Panc1 (cell line): ENCODE measurements around the gene GALNTL6. TPM values are rescaled to one million over a fixed set of nuclear protein-coding genes. Genes with fewer than 3 reads are reported as not detected.

Experiments
- ATAC-seq: fragments of 200-7000 bp; cut with Tn5 transposase; 2 replicates; pipeline ENCODE4 v1.9.1; 2020; ENCODE audit warnings: mild to moderate bottlenecking, moderate library complexity
- BruUV-seq: library from RNA; stranded (reverse); fragments of 400-500 nt; replicated peaks from 2 replicates; lab custom pipeline; 2021; lab: Mats Ljungman, UMichigan
- CTCF ChIA-PET: fragments of 300-600 bp; sonication (Branson Sonifier 250); formaldehyde crosslinking; loops from one replicate; lab custom pipeline; 2022; ENCODE audit warnings: antibody characterized with exemption; lab: Charles Lee
- POLR2A ChIA-PET: fragments of 300-600 bp; sonication (Branson Sonifier 250); formaldehyde crosslinking; loops from one replicate; lab custom pipeline; 2022; ENCODE audit warnings: antibody characterized with exemption; lab: Charles Lee
- DNase-seq: peaks from one replicate; pipeline ENCODE4 v3.0.0-alpha.2; 2010; ENCODE audit warnings: low read depth, low spot score
- H3K27ac ChIP-seq: 2 replicates; pipeline ENCODE4 v1.5.1; 2011; ENCODE audit warnings: mild to moderate bottlenecking, low read length, inconsistent platforms
- H3K27me3 ChIP-seq: fragments of 200-500 bp; sonication (Bioruptor generic); 2 replicates; pipeline ENCODE4 v1.6.0; 2014; ENCODE audit warnings: low read length, inconsistent platforms; ENCODE audit not compliant: control insufficient read depth, insufficient read depth
- H3K36me3 ChIP-seq: fragments of 200-500 bp; sonication (Bioruptor generic); 2 replicates; pipeline ENCODE4 v1.5.1; 2014; ENCODE audit warnings: inconsistent platforms, mild to moderate bottlenecking, low read length, moderate library complexity; ENCODE audit not compliant: control insufficient read depth, insufficient read depth
- H3K4me1 ChIP-seq: 2 replicates; pipeline ENCODE4 v1.5.1; 2011; ENCODE audit warnings: inconsistent platforms, mild to moderate bottlenecking, low read length, moderate library complexity; ENCODE audit not compliant: control insufficient read depth, insufficient read depth
- H3K4me3 ChIP-seq, 2 experiments: 2 replicates each; pipeline ENCODE4 v1.5.1; 2011 to 2012; ENCODE audit warnings: low read depth in 2 of 2, low read length in 2 of 2, mild to moderate bottlenecking in 2 of 2, inconsistent platforms in 1 of 2, moderate library complexity in 1 of 2
- H3K9me3 ChIP-seq: fragments of 200-500 bp; sonication (Bioruptor generic); 2 replicates; pipeline ENCODE4 v1.5.1; 2014; ENCODE audit warnings: low read depth, mild to moderate bottlenecking, inconsistent platforms, low read length, moderate library complexity; ENCODE audit not compliant: control insufficient read depth, insufficient read depth
- POLR2AphosphoS5 ChIP-seq: IDR thresholded peaks from 2 replicates; pipeline ENCODE4 v1.6.1; 2012; ENCODE audit warnings: mild to moderate bottlenecking, low read depth, low read length, moderate library complexity
- SIN3A ChIP-seq: IDR thresholded peaks from 2 replicates; pipeline ENCODE4 v1.6.1; 2012; ENCODE audit warnings: low read depth, mild to moderate bottlenecking, low read length, moderate library complexity, borderline replicate concordance; ENCODE audit not compliant: insufficient read depth
- TCF7L2 ChIP-seq: IDR thresholded peaks from 2 replicates; pipeline ENCODE4 v1.6.1; 2011; ENCODE audit warnings: mild to moderate bottlenecking, low read depth, low read length, inconsistent platforms
- in situ Hi-C: cut with HindIII; loops from 2 replicates; pipeline ENCODE4 v1.10.0; 2016; ENCODE audit warnings: low sequenced_read_pairs, low pct_unique_long_range_greater_than_20kb
- intact Hi-C: fragments of 100-400 bp; cut with micrococcal nuclease; formaldehyde crosslinking; loops from one replicate; pipeline ENCODE4 v1.10.0; 2022; ENCODE audit not compliant: unreplicated experiment
- total RNA-seq: library from RNA; stranded (reverse); gene quantifications from one replicate; pipeline ENCODE4 v1.2.1, GENCODE V29; 2021; ENCODE audit not compliant: unreplicated experiment
- TF ChIP-seq, protein P1 (sequence below): fragments of 450-650 bp; IDR thresholded peaks from 2 replicates; pipeline ENCODE4 v1.5.1; 2017; ENCODE audit warnings: mild to moderate bottlenecking
- TF ChIP-seq, protein P2 (sequence below), 2 experiments: IDR thresholded peaks; 2 replicates each; pipeline ENCODE4 v1.6.1; 2011 to 2012; ENCODE audit warnings: low read depth in 2 of 2, control low read depth in 1 of 2, low read length in 1 of 2, mild to moderate bottlenecking in 1 of 2, moderate library complexity in 1 of 2; ENCODE audit not compliant: insufficient read depth in 1 of 2

The GALNTL6 gene
- total RNA-seq, 1 experiment from 2014 or later = not detected

GRCh38 chr4:172653676-172654075, 840.5 kb downstream of the GALNTL6 start:
- Histone ChIP-seq H3K27ac (no peak overlapping the region), H3K36me3 (no peaks in the 10 kb centered on the region), H3K27me3 (no peaks in the 10 kb centered on the region), H3K4me1 (no peaks in the 10 kb centered on the region), H3K9me3 (no peaks in the 10 kb centered on the region), H3K4me3 (no peak overlapping the region)
- TF ChIP-seq POLR2AphosphoS5 (no peak), TCF7L2 (no peak), SIN3A (no peak)
- TF ChIP-seq, protein P1, sequence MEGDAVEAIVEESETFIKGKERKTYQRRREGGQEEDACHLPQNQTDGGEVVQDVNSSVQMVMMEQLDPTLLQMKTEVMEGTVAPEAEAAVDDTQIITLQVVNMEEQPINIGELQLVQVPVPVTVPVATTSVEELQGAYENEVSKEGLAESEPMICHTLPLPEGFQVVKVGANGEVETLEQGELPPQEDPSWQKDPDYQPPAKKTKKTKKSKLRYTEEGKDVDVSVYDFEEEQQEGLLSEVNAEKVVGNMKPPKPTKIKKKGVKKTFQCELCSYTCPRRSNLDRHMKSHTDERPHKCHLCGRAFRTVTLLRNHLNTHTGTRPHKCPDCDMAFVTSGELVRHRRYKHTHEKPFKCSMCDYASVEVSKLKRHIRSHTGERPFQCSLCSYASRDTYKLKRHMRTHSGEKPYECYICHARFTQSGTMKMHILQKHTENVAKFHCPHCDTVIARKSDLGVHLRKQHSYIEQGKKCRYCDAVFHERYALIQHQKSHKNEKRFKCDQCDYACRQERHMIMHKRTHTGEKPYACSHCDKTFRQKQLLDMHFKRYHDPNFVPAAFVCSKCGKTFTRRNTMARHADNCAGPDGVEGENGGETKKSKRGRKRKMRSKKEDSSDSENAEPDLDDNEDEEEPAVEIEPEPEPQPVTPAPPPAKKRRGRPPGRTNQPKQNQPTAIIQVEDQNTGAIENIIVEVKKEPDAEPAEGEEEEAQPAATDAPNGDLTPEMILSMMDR = no peak
- TF ChIP-seq, protein P2, sequence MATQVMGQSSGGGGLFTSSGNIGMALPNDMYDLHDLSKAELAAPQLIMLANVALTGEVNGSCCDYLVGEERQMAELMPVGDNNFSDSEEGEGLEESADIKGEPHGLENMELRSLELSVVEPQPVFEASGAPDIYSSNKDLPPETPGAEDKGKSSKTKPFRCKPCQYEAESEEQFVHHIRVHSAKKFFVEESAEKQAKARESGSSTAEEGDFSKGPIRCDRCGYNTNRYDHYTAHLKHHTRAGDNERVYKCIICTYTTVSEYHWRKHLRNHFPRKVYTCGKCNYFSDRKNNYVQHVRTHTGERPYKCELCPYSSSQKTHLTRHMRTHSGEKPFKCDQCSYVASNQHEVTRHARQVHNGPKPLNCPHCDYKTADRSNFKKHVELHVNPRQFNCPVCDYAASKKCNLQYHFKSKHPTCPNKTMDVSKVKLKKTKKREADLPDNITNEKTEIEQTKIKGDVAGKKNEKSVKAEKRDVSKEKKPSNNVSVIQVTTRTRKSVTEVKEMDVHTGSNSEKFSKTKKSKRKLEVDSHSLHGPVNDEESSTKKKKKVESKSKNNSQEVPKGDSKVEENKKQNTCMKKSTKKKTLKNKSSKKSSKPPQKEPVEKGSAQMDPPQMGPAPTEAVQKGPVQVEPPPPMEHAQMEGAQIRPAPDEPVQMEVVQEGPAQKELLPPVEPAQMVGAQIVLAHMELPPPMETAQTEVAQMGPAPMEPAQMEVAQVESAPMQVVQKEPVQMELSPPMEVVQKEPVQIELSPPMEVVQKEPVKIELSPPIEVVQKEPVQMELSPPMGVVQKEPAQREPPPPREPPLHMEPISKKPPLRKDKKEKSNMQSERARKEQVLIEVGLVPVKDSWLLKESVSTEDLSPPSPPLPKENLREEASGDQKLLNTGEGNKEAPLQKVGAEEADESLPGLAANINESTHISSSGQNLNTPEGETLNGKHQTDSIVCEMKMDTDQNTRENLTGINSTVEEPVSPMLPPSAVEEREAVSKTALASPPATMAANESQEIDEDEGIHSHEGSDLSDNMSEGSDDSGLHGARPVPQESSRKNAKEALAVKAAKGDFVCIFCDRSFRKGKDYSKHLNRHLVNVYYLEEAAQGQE (IDR thresholded peaks at IDR 0.05; ENCODE audit: insufficient read depth in 1 of 2, low read depth in 2 of 2, low read length in 1 of 2) = no peak
- POLR2A ChIA-PET = no interaction called here
- no peak for ATAC-seq
- intact Hi-C loops = no loop called here
- in situ Hi-C loops = no loop called here
- CTCF ChIA-PET = no interaction called here
- DNase-seq = no peak
- no TSS peak for BruUV-seq

DNA sequence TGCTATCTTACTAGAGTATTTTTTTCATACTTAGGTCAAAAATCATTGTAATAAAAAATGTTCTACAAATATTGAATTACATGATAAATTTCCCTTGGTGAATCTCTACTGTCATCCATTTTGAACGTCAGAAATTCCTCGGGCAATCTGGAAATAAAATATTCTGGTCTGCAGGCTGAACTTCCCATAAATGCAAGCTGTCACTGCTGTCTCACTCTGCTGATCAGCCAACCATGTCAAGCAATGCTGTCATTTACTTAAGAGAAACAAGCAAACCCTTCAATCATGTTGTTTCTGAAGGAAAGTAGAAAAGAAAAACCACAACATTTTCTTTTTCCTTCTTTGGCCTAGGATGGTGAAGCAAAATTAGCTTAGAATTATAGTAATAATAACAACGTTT, 841.3 kb downstream of the GALNTL6 start:
- no peak overlapping the region for H3K27ac ChIP-seq
- DNase-seq (no peak), ATAC-seq (no peak)
- no peaks in the 10 kb centered on the region for H3K27me3 ChIP-seq
- TF ChIP-seq SIN3A (no peak), POLR2AphosphoS5 (no peak), TCF7L2 (no peak)
- TF ChIP-seq, protein P2 (IDR thresholded peaks at IDR 0.05; ENCODE audit: insufficient read depth in 1 of 2, low read depth in 2 of 2, low read length in 1 of 2) = no peak
- TF ChIP-seq, protein P1 = no peak
- H3K4me1 ChIP-seq = no peaks in the 10 kb centered on the region
- ChIA-PET CTCF (no interaction called here), POLR2A (no interaction called here)
- no peaks in the 10 kb centered on the region for H3K9me3 ChIP-seq
- H3K4me3 ChIP-seq = no peak overlapping the region
- in situ Hi-C loops (no loop called here), intact Hi-C loops (no loop called here)
- no TSS peak for BruUV-seq
- H3K36me3 ChIP-seq = no peaks in the 10 kb centered on the region
